Central memory CD8-positive, alpha-beta T cell (primary cell): Measurements from ENCODE around the gene CPNE4.
"Not testable (repeated sequence)": the region's sequence is repeated elsewhere in the genome, so short reads cannot be mapped to it uniquely, and the experiment has no call there.

Experiments
- ATAC-seq: fragments of 150-1000 bp; cut with Tn5 transposase; replicated peaks from 2 replicates; pipeline ENCODE4 v1.10.0; 2022; ENCODE audit warnings: mild to moderate bottlenecking, moderate FRiP score, moderate number of reproducible peaks; ENCODE audit not compliant: poor library complexity, severe bottlenecking; ENCODE audit errors: extremely low read depth
- DNase-seq, 2 donors: peaks; one replicate each; pipeline ENCODE4 v3.0.0; 2021; ENCODE audit warnings: low spot score in 2 of 2
- H3K27ac Mint-ChIP-seq: one replicate; pipeline ENCODE4 v1.8.0; 2022; ENCODE audit warnings: low read depth, mild to moderate bottlenecking, moderate library complexity, mixed read lengths
- H3K27me3 Mint-ChIP-seq: one replicate; pipeline ENCODE4 v1.8.0; 2022; ENCODE audit warnings: mixed read lengths
- H3K36me3 Mint-ChIP-seq: one replicate; pipeline ENCODE4 v1.8.0; 2022; ENCODE audit warnings: mild to moderate bottlenecking, moderate library complexity, mixed read lengths; ENCODE audit not compliant: insufficient read depth
- H3K4me1 Mint-ChIP-seq: one replicate; pipeline ENCODE4 v1.8.0; 2022; ENCODE audit warnings: mixed read lengths
- H3K4me3 Mint-ChIP-seq: one replicate; pipeline ENCODE4 v1.8.0; 2022; ENCODE audit warnings: mild to moderate bottlenecking, moderate library complexity, mixed read lengths
- H3K9me3 Mint-ChIP-seq: one replicate; pipeline ENCODE4 v1.8.0; 2022; ENCODE audit warnings: mixed read lengths

Gene CPNE4

DNA sequence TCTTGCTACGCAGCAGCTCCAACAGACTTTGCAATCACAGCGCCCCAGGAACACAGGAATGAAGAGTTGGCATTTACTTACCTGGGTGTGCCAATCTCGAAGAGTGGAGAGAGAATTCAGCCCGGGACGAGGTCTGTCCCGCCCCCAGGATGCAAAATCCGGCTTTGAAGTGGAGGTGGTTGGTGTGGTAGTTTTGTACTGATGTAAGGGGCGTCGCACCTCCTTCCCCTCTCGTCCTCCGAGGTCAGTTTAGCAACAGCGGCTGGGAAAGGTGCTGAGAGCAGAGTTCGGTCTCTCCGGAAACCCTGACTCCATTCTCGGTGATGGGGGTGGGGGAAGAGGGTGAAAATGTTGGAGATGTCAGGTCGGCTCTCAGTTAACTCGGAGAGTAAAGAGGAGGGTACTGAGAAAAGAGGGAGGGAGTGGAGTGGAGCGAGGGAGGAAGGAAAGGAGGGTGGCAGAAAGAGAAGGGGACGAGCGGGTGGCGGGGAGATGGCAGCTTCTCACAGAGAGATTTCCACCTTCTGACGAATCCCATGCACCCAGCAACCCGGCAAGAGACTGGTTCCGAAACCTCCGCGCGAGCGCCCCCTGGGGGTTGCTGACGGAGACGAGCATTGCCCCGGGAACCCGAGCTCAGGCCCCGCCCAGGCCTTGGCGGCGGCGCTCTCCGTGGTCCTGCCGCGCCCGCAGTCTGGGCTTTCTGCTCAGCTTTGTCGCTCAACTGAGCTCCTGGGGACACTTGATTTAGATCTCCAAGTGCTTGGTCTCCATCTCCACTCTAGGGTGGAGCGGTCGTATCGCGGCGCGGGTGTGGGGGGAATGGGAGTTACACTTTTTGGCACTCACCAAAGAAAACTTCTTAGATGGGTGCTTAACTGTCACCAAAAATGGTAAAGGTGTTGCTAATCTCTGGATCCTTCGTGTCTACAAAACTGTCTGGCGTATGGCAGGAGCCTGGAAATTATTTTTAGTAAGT lies at the start of gene CPNE4:
Gene CPNE4 (minus strand): TSS at position 529 of the 979 bp plus-strand sequence.
- no peaks in the 10 kb centered on the region for H3K36me3 Mint-ChIP-seq
- DNase-seq (peak; percentile 16 to 29), ATAC-seq (peak; percentile 52)
- H3K4me3 Mint-ChIP-seq: peak within 1 kb of the TSS; percentile 31
- H3K27ac Mint-ChIP-seq: no peak within 1 kb of the TSS
- no peaks in the 10 kb centered on the region for H3K9me3 Mint-ChIP-seq
- peaks cover 82% of the 10 kb centered on the region for H3K27me3 Mint-ChIP-seq
- H3K4me1 Mint-ChIP-seq: peaks cover 9% of the 10 kb centered on the region

GRCh38 chr3:132083583-132084279 lies 48.9 kb upstream of the CPNE4 start:
- Mint-ChIP-seq H3K27me3 (peaks cover 9% of the 10 kb centered on the region), H3K9me3 (peaks cover 8% of the 10 kb centered on the region), H3K27ac (no peak overlapping the region), H3K4me3 (no peak overlapping the region), H3K4me1 (no peaks in the 10 kb centered on the region), H3K36me3 (no peaks in the 10 kb centered on the region)
- no peak for ATAC-seq
- DNase-seq: no peak

GRCh38 chr3:132083159-132083558 lies 48.3 kb upstream of the CPNE4 start:
- no peaks in the 10 kb centered on the region for H3K36me3 Mint-ChIP-seq
- peaks cover 9% of the 10 kb centered on the region for H3K27me3 Mint-ChIP-seq
- no peak overlapping the region for H3K27ac Mint-ChIP-seq
- ATAC-seq (no peak), DNase-seq (no peak)
- peaks cover 8% of the 10 kb centered on the region for H3K9me3 Mint-ChIP-seq
- no peak overlapping the region for H3K4me3 Mint-ChIP-seq
- no peaks in the 10 kb centered on the region for H3K4me1 Mint-ChIP-seq

DNA sequence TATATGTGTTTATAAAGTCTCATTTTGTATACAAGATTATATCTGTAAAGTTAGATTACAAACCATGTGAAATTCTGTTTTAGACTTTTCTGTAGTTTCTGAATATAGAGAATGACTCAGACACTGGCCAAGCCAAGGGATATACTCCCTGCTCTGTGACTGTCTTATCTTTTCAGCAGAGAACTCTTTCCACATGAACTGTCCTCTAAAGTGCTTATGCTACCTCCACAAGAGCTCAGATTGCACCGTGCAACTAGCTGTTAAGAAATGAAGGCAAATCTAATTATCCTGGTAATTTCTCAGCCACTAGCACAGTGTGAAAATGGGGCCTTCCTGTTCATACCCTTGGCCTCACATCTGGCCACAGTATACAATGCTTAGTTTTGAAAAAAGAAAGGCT lies 44.3 kb upstream of the CPNE4 start:
- no peak overlapping the region for H3K4me3 Mint-ChIP-seq
- no peaks in the 10 kb centered on the region for H3K36me3 Mint-ChIP-seq
- no peaks in the 10 kb centered on the region for H3K4me1 Mint-ChIP-seq
- DNase-seq: no peak
- no peak for ATAC-seq
- H3K27me3 Mint-ChIP-seq: peaks cover 9% of the 10 kb centered on the region
- H3K27ac Mint-ChIP-seq: no peak overlapping the region
- H3K9me3 Mint-ChIP-seq: peaks cover 8% of the 10 kb centered on the region

GRCh38 chr3:132073771-132074170 lies 39.0 kb upstream of the CPNE4 start:
- Mint-ChIP-seq H3K9me3 (no peaks in the 10 kb centered on the region), H3K27ac (no peak overlapping the region), H3K4me1 (no peaks in the 10 kb centered on the region)

DNA sequence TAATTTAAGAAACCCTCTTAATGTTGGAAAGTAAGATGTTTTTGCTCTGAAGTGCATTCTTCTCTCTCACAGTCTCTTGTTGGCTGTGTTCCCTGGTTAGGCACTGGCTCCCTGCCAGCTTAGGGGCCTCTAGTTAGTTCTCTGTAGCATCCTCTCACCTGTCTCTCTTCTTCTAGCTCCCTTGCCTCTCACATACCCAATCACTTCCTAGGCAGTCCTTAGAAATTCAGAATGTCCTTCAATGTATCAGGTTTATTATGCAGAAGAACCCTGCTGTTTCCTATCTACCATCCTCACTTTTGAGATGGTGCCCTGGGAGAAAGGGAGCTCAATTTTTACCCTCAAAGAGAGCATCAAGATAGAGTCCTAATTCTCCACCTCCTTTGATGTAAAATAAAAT lies 36.2 kb upstream of the CPNE4 start:
- Mint-ChIP-seq H3K4me3 (no peak overlapping the region), H3K36me3 (no peaks in the 10 kb centered on the region), H3K4me1 (no peaks in the 10 kb centered on the region), H3K27me3 (no peaks in the 10 kb centered on the region), H3K27ac (no peak overlapping the region), H3K9me3 (peaks cover 5% of the 10 kb centered on the region)
- ATAC-seq: no peak
- DNase-seq: no peak

More at GRCh38 chr3:132073771-132074170, 39.0 kb upstream of the CPNE4 start:
- DNase-seq (no peak), ATAC-seq (no peak)
- Mint-ChIP-seq H3K27me3 (no peaks in the 10 kb centered on the region), H3K36me3 (no peaks in the 10 kb centered on the region), H3K4me3 (no peak overlapping the region)

DNA sequence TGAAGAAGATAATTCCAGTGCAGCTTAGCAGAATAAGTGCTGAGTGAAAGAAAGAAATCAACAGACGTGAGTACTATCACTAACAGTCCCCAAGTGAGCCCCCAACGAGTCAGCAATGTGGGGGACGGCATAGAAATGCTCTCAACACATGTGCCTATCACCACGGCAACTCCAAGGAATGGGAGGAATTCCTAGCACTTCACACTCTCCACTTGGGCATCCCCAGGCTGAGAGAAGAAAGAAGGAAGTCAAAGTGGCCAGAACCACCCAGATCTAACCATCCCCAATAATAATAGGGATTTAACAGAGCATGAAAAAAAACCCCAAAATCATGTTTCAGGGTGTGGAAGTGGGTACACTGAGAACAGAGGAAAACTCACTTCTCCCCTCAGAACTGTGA lies 29.3 kb upstream of the CPNE4 start:
- H3K36me3 Mint-ChIP-seq: no peaks in the 10 kb centered on the region
- H3K4me1 Mint-ChIP-seq: no peaks in the 10 kb centered on the region
- no peaks in the 10 kb centered on the region for H3K27me3 Mint-ChIP-seq
- no peak overlapping the region for H3K27ac Mint-ChIP-seq
- DNase-seq (no peak), ATAC-seq (no peak)
- H3K4me3 Mint-ChIP-seq: no peak overlapping the region
- H3K9me3 Mint-ChIP-seq: peaks cover 5% of the 10 kb centered on the region

DNA sequence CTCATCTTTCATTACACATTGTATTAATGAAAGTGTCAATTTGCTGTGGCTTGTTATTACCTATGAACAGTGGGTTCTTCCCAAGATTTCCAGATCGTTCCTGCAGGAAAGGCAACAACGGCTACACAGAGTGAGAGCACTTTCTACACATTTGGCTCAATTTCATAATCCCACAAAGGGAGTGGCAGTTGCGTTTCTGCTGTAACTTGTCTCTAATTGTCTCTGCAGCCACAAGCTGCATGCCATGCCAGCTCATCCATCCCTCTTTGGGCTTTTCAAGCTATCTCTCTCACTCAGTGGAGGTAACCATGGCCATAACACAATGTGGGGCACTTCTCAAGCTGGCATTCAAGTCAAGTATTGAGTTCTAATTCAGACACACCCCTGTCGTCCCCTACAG lies 27.7 kb upstream of the CPNE4 start:
- H3K27me3 Mint-ChIP-seq: no peaks in the 10 kb centered on the region
- no peak overlapping the region for H3K27ac Mint-ChIP-seq
- no peak overlapping the region for H3K4me3 Mint-ChIP-seq
- ATAC-seq (no peak), DNase-seq (no peak)
- peaks cover 8% of the 10 kb centered on the region for H3K9me3 Mint-ChIP-seq
- H3K4me1 Mint-ChIP-seq: no peaks in the 10 kb centered on the region
- H3K36me3 Mint-ChIP-seq: no peaks in the 10 kb centered on the region

DNA sequence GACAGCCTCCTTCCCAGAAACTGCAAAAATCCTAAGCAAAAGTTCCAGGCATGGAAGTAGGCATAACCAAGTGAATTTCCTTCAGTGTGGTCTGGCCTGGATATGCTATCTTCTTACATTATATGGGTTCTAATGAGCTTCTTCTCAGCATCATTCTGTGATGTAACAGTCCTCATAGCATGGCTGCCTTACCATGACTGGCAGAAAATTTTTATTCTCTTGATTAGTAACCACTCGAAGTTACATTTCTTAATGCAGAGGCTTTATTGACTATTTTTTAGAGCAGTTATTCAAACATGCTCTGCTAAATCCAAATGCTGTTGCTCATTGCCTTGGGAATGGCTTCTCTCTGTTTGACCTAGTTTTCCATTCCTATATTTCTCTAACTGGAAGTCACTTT lies 21.1 kb upstream of the CPNE4 start:
- no peaks in the 10 kb centered on the region for H3K4me1 Mint-ChIP-seq
- no peaks in the 10 kb centered on the region for H3K36me3 Mint-ChIP-seq
- H3K27me3 Mint-ChIP-seq: no peaks in the 10 kb centered on the region
- H3K27ac Mint-ChIP-seq: no peak overlapping the region
- no peak overlapping the region for H3K4me3 Mint-ChIP-seq
- H3K9me3 Mint-ChIP-seq: peaks cover 6% of the 10 kb centered on the region
- no peak for ATAC-seq
- DNase-seq: no peak

DNA sequence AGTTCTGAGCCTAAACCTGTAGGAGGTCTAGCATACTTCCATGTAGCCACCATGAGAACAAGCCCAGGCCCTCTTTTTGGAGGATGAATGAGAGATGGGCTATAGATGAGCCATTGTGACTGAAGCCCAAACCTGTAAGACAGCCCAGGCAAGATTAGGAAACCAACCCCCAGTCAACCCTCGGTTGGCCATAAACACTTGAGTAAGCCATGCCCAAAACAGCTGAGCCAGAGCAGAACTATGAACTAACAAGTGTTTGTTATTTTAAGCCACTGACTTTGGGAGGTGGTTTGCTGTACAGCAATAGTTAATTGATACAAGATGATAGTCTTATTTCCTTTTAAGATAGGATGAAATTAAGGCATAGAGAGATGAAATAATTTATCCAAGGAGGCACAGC lies 12.4 kb upstream of the CPNE4 start:
- no peak for ATAC-seq
- Mint-ChIP-seq H3K9me3 (no peaks in the 10 kb centered on the region), H3K27ac (no peak overlapping the region), H3K36me3 (no peaks in the 10 kb centered on the region), H3K27me3 (no peaks in the 10 kb centered on the region), H3K4me3 (no peak overlapping the region), H3K4me1 (no peaks in the 10 kb centered on the region)
- DNase-seq: no peak

DNA sequence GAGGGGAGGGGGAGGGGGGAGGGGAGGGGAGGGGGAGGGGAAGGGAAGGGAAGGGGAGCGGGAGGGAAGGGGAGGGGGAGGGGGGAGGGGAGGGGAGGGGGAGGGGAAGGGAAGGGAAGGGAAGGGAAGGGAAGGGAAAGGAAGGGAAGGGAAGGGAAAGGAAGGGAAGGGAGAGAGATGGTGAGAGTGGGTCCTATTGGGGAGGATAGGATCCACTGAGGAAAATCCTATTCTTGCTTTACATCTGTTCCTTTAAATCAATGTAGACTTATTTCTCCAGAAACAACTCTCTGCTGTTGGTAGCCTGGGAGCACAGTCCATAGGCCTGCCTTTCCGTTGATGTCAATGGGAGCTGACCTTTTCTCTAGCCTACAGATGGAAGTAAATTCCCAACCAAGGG lies 10.1 kb upstream of the CPNE4 start:
- not testable (repeated sequence) for DNase-seq, H3K36me3 Mint-ChIP-seq, H3K9me3 Mint-ChIP-seq, H3K4me1 Mint-ChIP-seq, H3K27me3 Mint-ChIP-seq, H3K27ac Mint-ChIP-seq, H3K4me3 Mint-ChIP-seq, ATAC-seq

DNA sequence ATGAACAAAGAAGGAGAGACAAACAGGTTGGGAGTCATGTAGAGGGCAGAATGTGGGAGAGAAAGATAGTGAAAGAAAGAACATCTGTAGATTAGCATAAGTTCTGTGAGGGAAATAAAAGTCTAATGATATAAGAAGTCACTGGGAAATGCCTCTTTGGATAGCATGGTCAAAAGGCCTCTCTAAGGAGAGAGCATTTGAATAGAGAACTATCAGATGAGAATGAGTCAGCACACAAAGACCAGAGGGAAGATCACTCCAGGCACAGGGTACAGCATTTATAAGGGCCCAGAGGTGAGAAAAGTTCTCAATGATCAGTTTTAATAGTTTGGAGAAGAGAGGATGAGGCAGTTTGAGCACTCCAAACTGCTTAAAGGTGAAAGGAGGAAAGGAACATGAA lies 7.9 kb upstream of the CPNE4 start:
- Mint-ChIP-seq H3K27ac (no peak overlapping the region), H3K4me1 (no peaks in the 10 kb centered on the region), H3K4me3 (no peak overlapping the region), H3K9me3 (no peaks in the 10 kb centered on the region), H3K36me3 (no peaks in the 10 kb centered on the region), H3K27me3 (peaks cover 6% of the 10 kb centered on the region)
- DNase-seq (no peak), ATAC-seq (no peak)
